ENCODE measurements around the gene PHIP.
"Not testable (repeated sequence)": the region's sequence is repeated elsewhere in the genome, so short reads cannot be mapped to it uniquely, and the experiment has no call there.

PHIP gene

GRCh38 chr6:79078075-79078969 is at the start of gene PHIP:
Gene PHIP (minus strand): TSS chr6:79078254. CDS start chr6:79078068, 186 bp downstream.
- peak; percentile 90 for DNase-seq

GRCh38 chr6:79127660-79128059 is 49.6 kb upstream of the PHIP start:
- no peak for DNase-seq

GRCh38 chr6:79119217-79119616 is 41.2 kb upstream of the PHIP start:
- no peak for DNase-seq

GRCh38 chr6:79117752-79118151 is 39.7 kb upstream of the PHIP start:
- no peak for DNase-seq

GRCh38 chr6:79115553-79116182 is 37.6 kb upstream of the PHIP start:
- DNase-seq, result no peak

GRCh38 chr6:79111549-79111948 is 33.5 kb upstream of the PHIP start:
- DNase-seq, result no peak

GRCh38 chr6:79101164-79101563 is 23.1 kb upstream of the PHIP start:
- DNase-seq, result no peak

- no peak for DNase-seq
Measured at GRCh38 chr6:79100304-79100703, 22.2 kb upstream of the PHIP start.

GRCh38 chr6:79094938-79095337 is 16.9 kb upstream of the PHIP start:
- DNase-seq, result no peak

- DNase-seq, result not testable (repeated sequence)
Measured at GRCh38 chr6:79091801-79092200, 13.7 kb upstream of the PHIP start.

GRCh38 chr6:79089552-79090404 is 11.7 kb upstream of the PHIP start:
- DNase-seq, result no peak

- no peak for DNase-seq
Measured at GRCh38 chr6:79084693-79085092, 6.6 kb upstream of the PHIP start.

- no peak for DNase-seq
Measured at GRCh38 chr6:79082304-79082703, 4.2 kb upstream of the PHIP start.

GRCh38 chr6:79081663-79082062 is 3.6 kb upstream of the PHIP start:
- DNase-seq, result no peak

- DNase-seq, result no peak
Measured at GRCh38 chr6:79079561-79080041, 1.5 kb upstream of the PHIP start.

- DNase-seq, result no peak
Measured at GRCh38 chr6:79077715-79078074, 359 bp downstream of the PHIP start.

- peak; percentile 86 for DNase-seq
Measured at GRCh38 chr6:79076782-79077641, 1.0 kb downstream of the PHIP start.

GRCh38 chr6:79076160-79076559 is 1.9 kb downstream of the PHIP start:
- no peak for DNase-seq

- DNase-seq, result no peak
Measured at GRCh38 chr6:79073888-79074287, 4.2 kb downstream of the PHIP start.

GRCh38 chr6:79072640-79073181 is 5.3 kb downstream of the PHIP start:
- DNase-seq, result no peak

GRCh38 chr6:79071547-79071946 is 6.5 kb downstream of the PHIP start:
- DNase-seq, result no peak

All from NCI-H1436 (cell line).